ENCODE results near the gene ENTREP1.

GRCh38 chr9:69307446-69308205 is 17.4 kb upstream of the ENTREP1 start:
- TF ChIP-seq CTCF (IDR thresholded peaks at IDR 0.05) (no peak), POLR2A (IDR thresholded peaks at IDR 0.05) (no peak)
